ENCODE measurements around the gene HNF4A. TPM values are rescaled to one million over a fixed set of nuclear protein-coding genes. Genes with fewer than 3 reads are reported as not detected.
A peak's percentile ranks its signal among the peaks of the same experiment; 100 is the strongest.

HNF4A gene
- total and polyA plus RNA-seq, 11 donors: 0.03 TPM; not detected in 10

GRCh38 chr20:44396369-44397130 is 41.1 kb downstream of the HNF4A start:
- 50 to 57% (median 53%) methylated on average over 8 of the region's 8 CpGs for WGBS, 4 donors

GRCh38 chr20:44398335-44398734 is 42.8 kb downstream of the HNF4A start:
- DNase-seq (no peak), ATAC-seq (no peak)
- Histone ChIP-seq H3K4me3 (no peak overlapping the region), H3K36me3 (no peaks in the 10 kb centered on the region), H3K9me3 (no peaks in the 10 kb centered on the region), H3K27ac (no peak overlapping the region), H3K4me1 (no peaks in the 10 kb centered on the region), H3K27me3 (peaks cover 0 to 10% (median 0%) of the 10 kb centered on the region in 9 donors)
- no peak for TF ChIP-seq CTCF (IDR thresholded peaks at IDR 0.05)
- TF ChIP-seq POLR2A (IDR thresholded peaks at IDR 0.05): no peak
- 69 to 83% (median 75%) methylated on average over 2 of the region's 2 CpGs for WGBS, 4 donors
- intact Hi-C loops (cut with DNase I): loop anchor here in 2 of 10 donors (10.0 kb wide), 2 partner anchors 56 to 206 kb away; no protein-coding TSS in a partner anchor

More at GRCh38 chr20:44396369-44397130, 41.1 kb downstream of the HNF4A start:
- Histone ChIP-seq H3K27ac (no peak overlapping the region), H3K27me3 (peaks cover 0 to 7% (median 0%) of the 10 kb centered on the region in 9 donors), H3K4me1 (no peaks in the 10 kb centered on the region), H3K4me3 (no peak overlapping the region), H3K36me3 (no peaks in the 10 kb centered on the region), H3K9me3 (no peaks in the 10 kb centered on the region)
- TF ChIP-seq POLR2A (IDR thresholded peaks at IDR 0.05): no peak
- no peak for TF ChIP-seq CTCF (IDR thresholded peaks at IDR 0.05)
- intact Hi-C loops (cut with DNase I): loop anchor here in 2 of 10 donors (10.0 kb wide), 2 partner anchors 58 to 208 kb away; no protein-coding TSS in a partner anchor
- ATAC-seq: no peak
- no peak for DNase-seq

GRCh38 chr20:44399446-44399845 is 43.9 kb downstream of the HNF4A start:
- H3K27ac ChIP-seq: no peak overlapping the region
- no peaks in the 10 kb centered on the region for H3K4me1 ChIP-seq
- H3K4me3 ChIP-seq: no peak overlapping the region
- intact Hi-C loops (cut with DNase I): loop anchor here in 2 of 10 donors (10.0 kb wide), 2 partner anchors 55 to 205 kb away; no protein-coding TSS in a partner anchor
- H3K27me3 ChIP-seq: peaks cover 0 to 10% (median 0%) of the 10 kb centered on the region in 9 donors
- DNase-seq: no peak
- no peaks in the 10 kb centered on the region for H3K9me3 ChIP-seq
- ATAC-seq: no peak
- no peaks in the 10 kb centered on the region for H3K36me3 ChIP-seq
- TF ChIP-seq CTCF (IDR thresholded peaks at IDR 0.05) (no peak), POLR2A (IDR thresholded peaks at IDR 0.05) (no peak)
- 68 to 79% (median 74%) methylated on average over 3 of the region's 3 CpGs for WGBS, 4 donors

GRCh38 chr20:44400671-44400969 is 45.1 kb downstream of the HNF4A start:
- no peak for TF ChIP-seq POLR2A (IDR thresholded peaks at IDR 0.05)
- no peak for TF ChIP-seq CTCF (IDR thresholded peaks at IDR 0.05)
- Histone ChIP-seq H3K36me3 (no peaks in the 10 kb centered on the region), H3K27me3 (peaks cover 0 to 10% (median 0%) of the 10 kb centered on the region in 9 donors), H3K9me3 (no peaks in the 10 kb centered on the region), H3K4me3 (no peak overlapping the region), H3K4me1 (no peaks in the 10 kb centered on the region), H3K27ac (no peak overlapping the region)
- intact Hi-C loops (cut with DNase I): no loop called here
- ATAC-seq: no peak
- DNase-seq: peak in 1 of 5 donors; percentile 29
- 66 to 77% (median 71%) methylated on average over 5 of the region's 5 CpGs for WGBS, 4 donors
